Activated CD8-positive, alpha-beta memory T cell treated with anti-CD3 and anti-CD28 coated beads, Interleukin-2, amount 10 ng/mL, durations not matched to agents 7 days and 5 days (primary cell): ENCODE measurements around the gene MAP3K9. TPM values are rescaled to one million over a fixed set of nuclear protein-coding genes. Genes with fewer than 3 reads are reported as not detected.

Source experiments
- ATAC-seq: fragments of 150-1000 bp; cut with Tn5 transposase; one replicate; pipeline ENCODE4 v1.10.0; 2021; ENCODE audit warnings: moderate library complexity
- CTCF ChIA-PET: fragments of 350-600 bp; sonication (Branson Sonifier 250); formaldehyde crosslinking; loops from one replicate; lab custom pipeline; 2021; ENCODE audit warnings: antibody characterized with exemption; lab: Charles Lee
- DNase-seq: peaks from one replicate; pipeline ENCODE4 v3.0.0-alpha.2; 2020
- H3K27ac Mint-ChIP-seq: one replicate; pipeline ENCODE4 v1.8.0; 2021; ENCODE audit warnings: mild to moderate bottlenecking, mixed read lengths
- H3K27me3 Mint-ChIP-seq: one replicate; pipeline ENCODE4 v1.8.0; 2021; ENCODE audit warnings: mixed read lengths
- H3K36me3 Mint-ChIP-seq: one replicate; pipeline ENCODE4 v1.8.0; 2021; ENCODE audit warnings: mild to moderate bottlenecking, mixed read lengths
- H3K4me1 Mint-ChIP-seq: one replicate; pipeline ENCODE4 v1.8.0; 2021; ENCODE audit warnings: mixed read lengths
- H3K4me3 Mint-ChIP-seq: one replicate; pipeline ENCODE4 v1.8.0; 2021; ENCODE audit warnings: mild to moderate bottlenecking, moderate library complexity, mixed read lengths
- H3K9me3 Mint-ChIP-seq: one replicate; pipeline ENCODE4 v1.8.0; 2022; ENCODE audit warnings: low read depth, mixed read lengths
- total RNA-seq, 2 experiments: library from RNA; stranded (reverse); gene quantifications; one replicate each; pipeline ENCODE4 v1.2.3, GENCODE V29; 2021

Gene MAP3K9
- total RNA-seq, 2 experiments from 2014 or later = 6.0 to 6.5 TPM

- Mint-ChIP-seq H3K9me3 (no peaks in the 10 kb centered on the region), H3K27ac (no peak overlapping the region), H3K4me1 (no peaks in the 10 kb centered on the region), H3K36me3 (no peaks in the 10 kb centered on the region), H3K4me3 (no peak overlapping the region), H3K27me3 (no peaks in the 10 kb centered on the region)
- no peak for DNase-seq
- CTCF ChIA-PET = interaction anchor here (0.7 kb wide), 1 partner anchor 131 kb away, joined by 3 read pairs; no protein-coding TSS in a partner anchor
- no peak for ATAC-seq
These were observed 123.7 kb downstream of the MAP3K9 start for GRCh38 chr14:70685474-70686197.

GRCh38 chr14:70683983-70684382 is 125.3 kb downstream of the MAP3K9 start:
- no peaks in the 10 kb centered on the region for H3K27me3 Mint-ChIP-seq
- no peak overlapping the region for H3K4me3 Mint-ChIP-seq
- CTCF ChIA-PET = no interaction called here
- ATAC-seq (no peak), DNase-seq (no peak)
- no peaks in the 10 kb centered on the region for H3K36me3 Mint-ChIP-seq
- no peaks in the 10 kb centered on the region for H3K4me1 Mint-ChIP-seq
- no peak overlapping the region for H3K27ac Mint-ChIP-seq
- no peaks in the 10 kb centered on the region for H3K9me3 Mint-ChIP-seq

GRCh38 chr14:70680748-70681147 is 128.6 kb downstream of the MAP3K9 start:
- Mint-ChIP-seq H3K9me3 (no peaks in the 10 kb centered on the region), H3K27ac (no peak overlapping the region), H3K4me1 (no peaks in the 10 kb centered on the region), H3K4me3 (no peak overlapping the region), H3K36me3 (peaks cover 1% of the 10 kb centered on the region), H3K27me3 (no peaks in the 10 kb centered on the region)
- ATAC-seq (no peak), DNase-seq (no peak)
- CTCF ChIA-PET = interaction anchor here (1.4 to 1.5 kb wide), 2 partner anchors 33 to 279 kb away, joined by 3 to 4 read pairs; no protein-coding TSS in a partner anchor

- ATAC-seq (no peak), DNase-seq (no peak)
- H3K9me3 Mint-ChIP-seq = no peaks in the 10 kb centered on the region
- no peaks in the 10 kb centered on the region for H3K4me1 Mint-ChIP-seq
- CTCF ChIA-PET = interaction anchor here (1.7 kb wide), 1 partner anchor 61 kb away, joined by 3 read pairs; no protein-coding TSS in a partner anchor
- H3K4me3 Mint-ChIP-seq = no peak overlapping the region
- H3K27me3 Mint-ChIP-seq = no peaks in the 10 kb centered on the region
- H3K36me3 Mint-ChIP-seq = peaks cover 3% of the 10 kb centered on the region
- H3K27ac Mint-ChIP-seq = no peak overlapping the region
These were observed 132.0 kb downstream of the MAP3K9 start for GRCh38 chr14:70677341-70677740.

Other genes with a start within 250 kb of the MAP3K9 start
- 10 to 100 TPM; 42.7 to 51.8 TPM for gene MED6, start 208.9 kb downstream of the MAP3K9 start, total RNA-seq
- gene TTC9, start 167.6 kb downstream of the MAP3K9 start, total RNA-seq = 10 to 100 TPM in 1 of 2 experiments, 1 to 10 TPM in 1; 7.8 to 11.8 TPM
- gene PCNX1, start 97.9 kb upstream of the MAP3K9 start, total RNA-seq = 10 to 100 TPM; 64.4 to 69.2 TPM